Measurements from ENCODE around the gene MYH13.

The MYH13 gene

DNA sequence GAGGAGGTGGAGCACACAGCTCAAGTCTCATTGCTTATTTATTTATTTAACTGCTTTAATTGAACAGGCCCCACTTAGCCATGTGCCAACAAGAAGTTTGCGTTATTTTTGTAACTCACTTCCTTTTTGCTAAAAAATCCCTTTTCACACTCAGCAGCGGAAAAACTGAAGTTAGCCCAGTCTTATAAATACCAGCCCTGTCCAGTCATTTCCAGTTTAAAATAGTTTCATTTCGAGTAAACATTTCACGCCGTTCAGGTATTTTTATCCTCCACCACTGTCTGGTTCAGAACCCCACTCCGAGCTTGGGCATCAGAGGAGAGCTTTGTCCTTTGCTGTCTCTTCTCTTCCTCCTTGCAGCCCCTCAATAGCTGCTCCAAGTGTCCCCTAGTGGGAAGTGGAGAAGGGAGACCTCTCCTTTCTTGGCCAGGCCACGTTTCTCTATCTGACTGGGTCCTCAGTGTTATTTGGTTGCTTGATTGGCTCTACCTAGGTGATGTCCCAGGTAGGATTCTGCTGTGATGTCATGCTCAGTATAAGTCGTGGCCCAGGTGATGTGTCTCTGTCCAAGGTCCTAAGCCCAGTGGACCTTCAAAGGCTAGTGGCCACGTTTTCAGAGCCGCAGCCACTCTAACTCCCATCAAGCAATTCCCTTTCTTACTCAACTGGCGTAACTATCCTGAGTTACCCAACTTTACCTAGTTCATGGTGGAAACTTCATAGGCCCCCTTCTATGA lies 121.4 kb downstream of the MYH13 start:
- Histone ChIP-seq H3K27me3 (ENCODE audit: control insufficient read depth in 1 of 2, insufficient read depth in 2 of 2, low read length in 2 of 2) (no peaks in the 10 kb centered on the region), H3K27ac (ENCODE audit: low read length) (no peak overlapping the region), H3K4me3 (ENCODE audit: low read length in 2 of 2) (no peak overlapping the region), H3K9me3 (ENCODE audit: control insufficient read depth in 2 of 2, low read length in 2 of 2) (peaks cover 0 to 2% of the 10 kb centered on the region in 2 donors), H3K4me1 (ENCODE audit: control insufficient read depth, insufficient read depth, low read length) (no peaks in the 10 kb centered on the region), H3K9ac (ENCODE audit: low read length in 2 of 2) (no peak overlapping the region), H3K36me3 (ENCODE audit: control insufficient read depth in 2 of 2, insufficient read depth in 2 of 2, low read length in 2 of 2) (no peaks in the 10 kb centered on the region)

Measured in stomach smooth muscle (tissue), 2 donors.